Measurements from ENCODE around the gene GCH1.

The GCH1 gene

DNA sequence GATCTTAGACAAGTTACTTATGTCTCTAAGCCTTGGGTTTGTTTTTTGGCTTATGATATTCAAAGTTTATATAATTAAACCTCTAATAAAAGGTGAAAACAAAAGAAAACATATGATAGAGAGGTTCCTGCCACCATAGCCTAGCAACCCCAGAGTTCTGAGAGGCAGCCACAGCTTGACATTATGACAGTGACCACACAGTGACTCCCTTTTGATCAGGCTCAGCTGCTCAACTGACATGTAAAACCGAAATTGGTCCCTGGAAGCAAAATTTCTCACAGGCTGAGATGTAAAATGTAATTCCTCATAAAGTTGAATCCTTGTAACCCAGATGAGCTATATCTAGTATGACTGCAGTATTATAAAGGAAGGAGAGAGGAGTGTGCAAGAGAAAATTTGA, 108.5 kb downstream of the GCH1 start:
- no peak for DNase-seq

DNA sequence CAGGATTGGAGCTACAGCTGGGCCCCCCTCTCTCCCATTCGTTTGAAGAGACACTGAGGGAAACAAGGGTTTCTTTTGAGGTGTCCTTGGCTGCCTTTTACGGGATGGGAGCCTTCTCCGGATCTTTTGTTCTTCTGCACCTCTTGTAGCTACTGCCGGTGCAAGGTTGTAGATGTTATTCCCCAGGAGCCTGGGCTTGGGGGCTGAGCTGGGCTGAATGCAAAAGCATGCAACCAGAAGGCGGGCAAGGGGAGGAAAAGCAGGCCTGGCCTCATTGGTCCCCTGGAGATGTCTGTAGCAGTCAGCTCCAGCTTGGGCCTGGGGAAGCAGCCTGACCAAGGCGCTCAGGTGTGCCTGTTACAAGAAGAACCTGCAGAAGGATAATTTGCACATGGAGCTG, 110.3 kb downstream of the GCH1 start:
- no peak for DNase-seq

Measured in stimulated activated CD4-positive, alpha-beta T cell treated with anti-CD3 and anti-CD28 coated beads, Interleukin-4, amount 100 ng/mL, for 4 hours (primary cell).